ENCODE data around the gene DRD4. TPM values are rescaled to one million over a fixed set of nuclear protein-coding genes. Genes with fewer than 3 reads are reported as not detected.

DRD4 gene
- polyA plus RNA-seq, 2 of the 4 experiments (the other 2 are of a cell fraction), result not detected

DNA sequence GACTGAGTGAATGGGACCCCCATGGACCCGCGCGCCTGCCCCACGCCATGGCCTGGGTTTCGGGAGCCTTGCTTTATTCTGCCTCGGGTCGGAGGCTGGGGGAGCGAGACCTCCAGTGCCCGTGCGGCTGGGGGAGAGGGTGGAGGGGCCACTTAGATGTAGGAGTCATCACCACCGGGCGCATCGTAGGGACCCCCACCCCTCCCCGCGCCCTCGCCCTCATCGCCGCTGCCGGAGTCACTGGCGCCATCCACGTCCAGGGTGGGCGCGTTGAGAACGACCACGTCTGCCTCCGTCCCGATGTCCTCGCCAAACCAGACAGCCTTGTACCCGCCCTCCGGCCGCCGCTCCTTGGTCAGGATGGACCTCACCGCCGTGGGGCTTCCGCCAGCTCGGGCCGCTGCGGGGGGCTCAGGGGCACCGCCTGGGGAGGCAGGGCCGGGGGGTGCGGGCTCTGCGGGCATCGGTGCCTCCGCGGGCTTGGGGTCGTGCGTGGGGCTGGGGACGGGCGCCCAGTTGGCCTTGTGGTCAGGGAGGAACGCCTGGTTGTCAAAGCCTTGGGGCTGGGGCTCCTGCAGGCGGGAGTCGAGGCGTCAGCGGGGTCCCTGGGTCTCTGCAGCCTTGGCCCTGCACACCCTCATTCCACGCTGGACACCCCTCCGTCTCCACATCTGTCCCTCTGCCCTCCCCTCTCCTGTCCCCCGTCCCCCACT is 19.7 kb upstream of the DRD4 start:
- no peak for DNase-seq (ENCODE audit: low read depth in 1 of 2, low spot score in 1 of 2)
- CTCF ChIA-PET, result no interaction called here
- 94% methylated on average over 52 of the region's 57 CpGs for WGBS (ENCODE audit: missing lambda C conversion rate)
- no peak overlapping the region for H3K4me2 ChIP-seq
- POLR2A ChIA-PET, result no interaction called here
- FAIRE-seq, result no peak
- H3K27ac ChIP-seq, result no peak overlapping the region
- ATAC-seq, result no peak
- H3K9me3 ChIP-seq, result no peaks in the 10 kb centered on the region
- peaks cover 13% of the 10 kb centered on the region; the same call in 2 of the 3 replicates for H3K4me1 ChIP-seq
- TF ChIP-seq HOXB5 (CRISPR knock-in tag; IDR thresholded peaks at IDR 0.05) (no peak), EHMT2 (IDR thresholded peaks at IDR 0.05; ENCODE audit: low read depth) (no peak), FOSB (CRISPR knock-in tag; IDR thresholded peaks at IDR 0.05) (no peak), RARB (CRISPR knock-in tag; IDR thresholded peaks at IDR 0.05) (no peak), KDM1A (IDR thresholded peaks at IDR 0.05; ENCODE audit: low read depth) (no peak), CEBPB (IDR thresholded peaks at IDR 0.05) (no peak), CHD2 (IDR thresholded peaks at IDR 0.05; ENCODE audit: low read length, partially characterized antibody) (no peak), ZFP36 (IDR thresholded peaks at IDR 0.05; ENCODE audit: borderline replicate concordance, partially characterized antibody) (no peak), SREBF2 (IDR thresholded peaks at IDR 0.05) (no peak), MAFK (IDR thresholded peaks at IDR 0.05; ENCODE audit: partially characterized antibody) (no peak), MYC (IDR thresholded peaks at IDR 0.05; ENCODE audit: borderline replicate concordance, low read length) (no peak), EHF (CRISPR knock-in tag; IDR thresholded peaks at IDR 0.05) (no peak), NFE2L2 (conservative IDR thresholded peaks at IDR 0.05; ENCODE audit: low read length) (no peak), NPAS2 (CRISPR knock-in tag; IDR thresholded peaks at IDR 0.05; ENCODE audit: borderline replicate concordance) (no peak), PHF8 (IDR thresholded peaks at IDR 0.05; ENCODE audit: borderline replicate concordance, low read depth) (no peak)
- TF ChIP-seq, protein P1, sequence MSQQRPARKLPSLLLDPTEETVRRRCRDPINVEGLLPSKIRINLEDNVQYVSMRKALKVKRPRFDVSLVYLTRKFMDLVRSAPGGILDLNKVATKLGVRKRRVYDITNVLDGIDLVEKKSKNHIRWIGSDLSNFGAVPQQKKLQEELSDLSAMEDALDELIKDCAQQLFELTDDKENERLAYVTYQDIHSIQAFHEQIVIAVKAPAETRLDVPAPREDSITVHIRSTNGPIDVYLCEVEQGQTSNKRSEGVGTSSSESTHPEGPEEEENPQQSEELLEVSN (IDR thresholded peaks at IDR 0.05; ENCODE audit: borderline replicate concordance, low read depth), result no peak
- TF ChIP-seq, protein P2, sequence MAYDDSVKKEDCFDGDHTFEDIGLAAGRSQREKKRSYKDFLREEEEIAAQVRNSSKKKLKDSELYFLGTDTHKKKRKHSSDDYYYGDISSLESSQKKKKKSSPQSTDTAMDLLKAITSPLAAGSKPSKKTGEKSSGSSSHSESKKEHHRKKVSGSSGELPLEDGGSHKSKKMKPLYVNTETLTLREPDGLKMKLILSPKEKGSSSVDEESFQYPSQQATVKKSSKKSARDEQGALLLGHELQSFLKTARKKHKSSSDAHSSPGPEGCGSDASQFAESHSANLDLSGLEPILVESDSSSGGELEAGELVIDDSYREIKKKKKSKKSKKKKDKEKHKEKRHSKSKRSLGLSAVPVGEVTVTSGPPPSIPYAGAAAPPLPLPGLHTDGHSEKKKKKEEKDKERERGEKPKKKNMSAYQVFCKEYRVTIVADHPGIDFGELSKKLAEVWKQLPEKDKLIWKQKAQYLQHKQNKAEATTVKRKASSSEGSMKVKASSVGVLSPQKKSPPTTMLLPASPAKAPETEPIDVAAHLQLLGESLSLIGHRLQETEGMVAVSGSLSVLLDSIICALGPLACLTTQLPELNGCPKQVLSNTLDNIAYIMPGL (CRISPR knock-in tag; IDR thresholded peaks at IDR 0.05; ENCODE audit: borderline replicate concordance), result no peak
- TF ChIP-seq, protein P3, sequence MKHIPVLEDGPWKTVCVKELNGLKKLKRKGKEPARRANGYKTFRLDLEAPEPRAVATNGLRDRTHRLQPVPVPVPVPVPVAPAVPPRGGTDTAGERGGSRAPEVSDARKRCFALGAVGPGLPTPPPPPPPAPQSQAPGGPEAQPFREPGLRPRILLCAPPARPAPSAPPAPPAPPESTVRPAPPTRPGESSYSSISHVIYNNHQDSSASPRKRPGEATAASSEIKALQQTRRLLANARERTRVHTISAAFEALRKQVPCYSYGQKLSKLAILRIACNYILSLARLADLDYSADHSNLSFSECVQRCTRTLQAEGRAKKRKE (CRISPR knock-in tag; IDR thresholded peaks at IDR 0.05; ENCODE audit: low read depth), result no peak
- TF ChIP-seq, protein P4, sequence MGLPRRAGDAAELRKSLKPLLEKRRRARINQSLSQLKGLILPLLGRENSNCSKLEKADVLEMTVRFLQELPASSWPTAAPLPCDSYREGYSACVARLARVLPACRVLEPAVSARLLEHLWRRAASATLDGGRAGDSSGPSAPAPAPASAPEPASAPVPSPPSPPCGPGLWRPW (IDR thresholded peaks at IDR 0.05), result no peak
- TF ChIP-seq, protein P5, sequence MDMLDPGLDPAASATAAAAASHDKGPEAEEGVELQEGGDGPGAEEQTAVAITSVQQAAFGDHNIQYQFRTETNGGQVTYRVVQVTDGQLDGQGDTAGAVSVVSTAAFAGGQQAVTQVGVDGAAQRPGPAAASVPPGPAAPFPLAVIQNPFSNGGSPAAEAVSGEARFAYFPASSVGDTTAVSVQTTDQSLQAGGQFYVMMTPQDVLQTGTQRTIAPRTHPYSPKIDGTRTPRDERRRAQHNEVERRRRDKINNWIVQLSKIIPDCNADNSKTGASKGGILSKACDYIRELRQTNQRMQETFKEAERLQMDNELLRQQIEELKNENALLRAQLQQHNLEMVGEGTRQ (IDR thresholded peaks at IDR 0.05), result no peak
- H3K4me3 ChIP-seq, result no peak overlapping the region

DNA sequence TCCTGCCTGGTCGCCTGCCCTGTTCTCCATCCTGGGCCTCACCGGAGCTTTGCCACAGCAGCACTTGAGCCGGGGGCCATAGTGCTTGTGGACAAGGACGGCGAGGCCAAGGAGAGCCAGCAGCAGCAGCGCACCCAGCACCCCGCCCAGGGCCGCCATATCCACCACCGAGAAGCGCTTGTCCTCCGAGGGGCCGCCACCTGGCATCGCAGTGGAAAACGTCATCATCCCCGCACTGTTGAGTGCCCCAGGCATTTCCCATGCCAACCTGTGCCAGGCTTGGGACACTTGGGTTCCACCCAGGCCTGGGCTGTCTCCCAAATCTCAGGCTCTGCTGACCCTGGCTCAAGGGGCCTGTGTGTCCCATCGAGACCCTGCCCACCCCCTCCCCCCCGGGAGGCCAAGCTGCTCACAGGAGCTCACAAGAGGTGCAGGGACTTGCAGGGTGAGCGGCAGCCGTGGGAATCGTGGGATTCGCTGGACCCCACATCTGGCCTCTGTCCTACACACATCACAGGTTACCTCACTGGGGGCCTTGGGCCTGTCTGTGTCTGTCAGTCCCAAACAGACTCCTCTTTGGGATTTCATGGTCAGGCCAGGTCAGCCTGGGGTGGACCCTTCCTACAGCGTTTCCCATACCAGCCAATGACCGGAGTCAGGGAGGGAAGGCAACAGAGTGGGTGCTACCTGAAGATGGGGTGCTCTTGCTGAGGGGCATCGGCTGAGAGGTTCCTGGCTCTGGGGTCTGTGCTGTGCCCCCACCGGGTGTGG is 19.0 kb upstream of the DRD4 start:
- 84% methylated on average over 17 of the region's 25 CpGs for WGBS (ENCODE audit: missing lambda C conversion rate)
- TF ChIP-seq, protein P6, sequence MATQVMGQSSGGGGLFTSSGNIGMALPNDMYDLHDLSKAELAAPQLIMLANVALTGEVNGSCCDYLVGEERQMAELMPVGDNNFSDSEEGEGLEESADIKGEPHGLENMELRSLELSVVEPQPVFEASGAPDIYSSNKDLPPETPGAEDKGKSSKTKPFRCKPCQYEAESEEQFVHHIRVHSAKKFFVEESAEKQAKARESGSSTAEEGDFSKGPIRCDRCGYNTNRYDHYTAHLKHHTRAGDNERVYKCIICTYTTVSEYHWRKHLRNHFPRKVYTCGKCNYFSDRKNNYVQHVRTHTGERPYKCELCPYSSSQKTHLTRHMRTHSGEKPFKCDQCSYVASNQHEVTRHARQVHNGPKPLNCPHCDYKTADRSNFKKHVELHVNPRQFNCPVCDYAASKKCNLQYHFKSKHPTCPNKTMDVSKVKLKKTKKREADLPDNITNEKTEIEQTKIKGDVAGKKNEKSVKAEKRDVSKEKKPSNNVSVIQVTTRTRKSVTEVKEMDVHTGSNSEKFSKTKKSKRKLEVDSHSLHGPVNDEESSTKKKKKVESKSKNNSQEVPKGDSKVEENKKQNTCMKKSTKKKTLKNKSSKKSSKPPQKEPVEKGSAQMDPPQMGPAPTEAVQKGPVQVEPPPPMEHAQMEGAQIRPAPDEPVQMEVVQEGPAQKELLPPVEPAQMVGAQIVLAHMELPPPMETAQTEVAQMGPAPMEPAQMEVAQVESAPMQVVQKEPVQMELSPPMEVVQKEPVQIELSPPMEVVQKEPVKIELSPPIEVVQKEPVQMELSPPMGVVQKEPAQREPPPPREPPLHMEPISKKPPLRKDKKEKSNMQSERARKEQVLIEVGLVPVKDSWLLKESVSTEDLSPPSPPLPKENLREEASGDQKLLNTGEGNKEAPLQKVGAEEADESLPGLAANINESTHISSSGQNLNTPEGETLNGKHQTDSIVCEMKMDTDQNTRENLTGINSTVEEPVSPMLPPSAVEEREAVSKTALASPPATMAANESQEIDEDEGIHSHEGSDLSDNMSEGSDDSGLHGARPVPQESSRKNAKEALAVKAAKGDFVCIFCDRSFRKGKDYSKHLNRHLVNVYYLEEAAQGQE (IDR thresholded peaks at IDR 0.05), result no peak
- TF ChIP-seq ESRRA (IDR thresholded peaks at IDR 0.05; ENCODE audit: borderline replicate concordance, low read length), result no peak
- no peak for TF ChIP-seq NR3C1 (IDR thresholded peaks at IDR 0.05)
- TF ChIP-seq RFX5 (IDR thresholded peaks at IDR 0.05), result no peak
- TF ChIP-seq KDM5A (IDR thresholded peaks at IDR 0.05), result no peak
- TF ChIP-seq HDAC2 (IDR thresholded peaks at IDR 0.05), result no peak
- TF ChIP-seq EHMT2 (IDR thresholded peaks at IDR 0.05; ENCODE audit: low read depth), result no peak
- no peak for TF ChIP-seq PHF8 (IDR thresholded peaks at IDR 0.05; ENCODE audit: borderline replicate concordance, low read depth)
- no peak for TF ChIP-seq BHLHE40 (IDR thresholded peaks at IDR 0.05; ENCODE audit: low read depth, low read length)
- TF ChIP-seq EP300 (IDR thresholded peaks at IDR 0.05), result no peak
- TF ChIP-seq MAZ (IDR thresholded peaks at IDR 0.05; ENCODE audit: borderline replicate concordance, low read depth, low read length), result no peak

More for the DNA sequence above, 19.0 kb upstream of the DRD4 start:
- ATAC-seq (no peak), FAIRE-seq (no peak), DNase-seq (ENCODE audit: low read depth in 1 of 2, low spot score in 1 of 2) (no peak)
- no peak overlapping the region for H3K4me3 ChIP-seq
- no peak overlapping the region for H3K27ac ChIP-seq
- no peaks in the 10 kb centered on the region for H3K9me3 ChIP-seq
- ChIA-PET CTCF (no interaction called here), POLR2A (no interaction called here)
- H3K4me1 ChIP-seq, result peaks cover 13% of the 10 kb centered on the region; the same call in 2 of the 3 replicates
- H3K4me2 ChIP-seq, result no peak overlapping the region

Data from A549 (cell line).